Measurements from ENCODE around the gene FAM151A. TPM values are rescaled to one million over a fixed set of nuclear protein-coding genes. Genes with fewer than 3 reads are reported as not detected.
A peak's percentile ranks its signal among the peaks of the same experiment; 100 is the strongest.

Gene FAM151A
- polyA plus RNA-seq, 3 donors, result not detected

DNA sequence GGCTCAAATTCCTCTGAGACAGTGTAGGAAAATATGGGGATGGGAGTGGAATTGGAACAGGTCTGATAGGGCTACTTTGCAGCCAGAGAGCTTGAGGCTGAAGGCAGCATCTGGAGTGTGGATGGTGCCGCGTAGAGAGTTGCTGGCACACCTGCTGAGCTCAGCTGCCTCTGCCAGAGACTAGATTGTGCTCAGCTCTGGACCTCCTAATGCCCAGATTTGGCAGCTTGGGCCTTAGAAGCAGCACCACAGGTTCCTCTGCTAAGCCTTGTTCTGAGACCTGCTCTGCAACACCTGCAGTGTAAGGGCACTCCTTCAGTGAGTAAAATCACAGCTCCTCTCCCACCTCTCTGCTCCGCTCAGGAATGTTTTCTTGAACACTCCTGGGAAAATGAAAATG, 52.0 kb downstream of the FAM151A start:
- Histone ChIP-seq H4K20me1 (ENCODE audit: insufficient read depth, low read length) (no peaks in the 10 kb centered on the region), H3K27ac (ENCODE audit: low read depth in 1 of 2, low read length in 2 of 2) (no peak overlapping the region), H3K27me3 (ENCODE audit: control insufficient read depth in 2 of 2, insufficient read depth in 2 of 2, low read length in 2 of 2) (no peaks in the 10 kb centered on the region), H3K9ac (ENCODE audit: insufficient read depth, low read length, poor library complexity, severe bottlenecking) (peak overlapping the region; percentile 36), H3K79me2 (ENCODE audit: insufficient read depth, low read length) (no peaks in the 10 kb centered on the region), H3K4me1 (ENCODE audit: control insufficient read depth in 1 of 2, insufficient read depth in 2 of 2, low read length in 2 of 2) (peaks cover 24 to 26% of the 10 kb centered on the region in 2 donors), H3K36me3 (replicated peaks in 1 of 2; ENCODE audit: control insufficient read depth in 1 of 2, insufficient read depth in 2 of 2, low read length in 2 of 2) (no peaks in the 10 kb centered on the region), H2AFZ (ENCODE audit: insufficient read depth, low read depth, low read length, poor library complexity, severe bottlenecking) (no peak overlapping the region), H3K9me3 (replicated peaks in 1 of 2; ENCODE audit: control insufficient read depth in 1 of 2, insufficient read depth in 1 of 2, low read length in 2 of 2) (no peaks in the 10 kb centered on the region), H3K4me2 (replicated peaks; ENCODE audit: extremely low read depth, low read length, poor library complexity, severe bottlenecking) (no peak overlapping the region), H3K4me3 (replicated peaks in 1 of 3; ENCODE audit: low read depth in 2 of 3, low read length in 3 of 3) (no peak overlapping the region)
- Mint-ChIP-seq H3K4me3 (no peak overlapping the region), H3K4me1 (peaks cover 31% of the 10 kb centered on the region), H3K27ac (peak overlapping the region in 2 of 7 donors; percentile 21 to 38), H3K27me3 (ENCODE audit: low read depth in 3 of 3) (no peaks in the 10 kb centered on the region), H3K36me3 (peaks cover 0 to 2% of the 10 kb centered on the region in 2 donors), H3K9me3 (no peaks in the 10 kb centered on the region)
- 69% methylated on average over 2 of the region's 3 CpGs for WGBS (ENCODE audit: insufficient coverage)
- DNase-seq, result no peak
- TF ChIP-seq, protein P1, sequence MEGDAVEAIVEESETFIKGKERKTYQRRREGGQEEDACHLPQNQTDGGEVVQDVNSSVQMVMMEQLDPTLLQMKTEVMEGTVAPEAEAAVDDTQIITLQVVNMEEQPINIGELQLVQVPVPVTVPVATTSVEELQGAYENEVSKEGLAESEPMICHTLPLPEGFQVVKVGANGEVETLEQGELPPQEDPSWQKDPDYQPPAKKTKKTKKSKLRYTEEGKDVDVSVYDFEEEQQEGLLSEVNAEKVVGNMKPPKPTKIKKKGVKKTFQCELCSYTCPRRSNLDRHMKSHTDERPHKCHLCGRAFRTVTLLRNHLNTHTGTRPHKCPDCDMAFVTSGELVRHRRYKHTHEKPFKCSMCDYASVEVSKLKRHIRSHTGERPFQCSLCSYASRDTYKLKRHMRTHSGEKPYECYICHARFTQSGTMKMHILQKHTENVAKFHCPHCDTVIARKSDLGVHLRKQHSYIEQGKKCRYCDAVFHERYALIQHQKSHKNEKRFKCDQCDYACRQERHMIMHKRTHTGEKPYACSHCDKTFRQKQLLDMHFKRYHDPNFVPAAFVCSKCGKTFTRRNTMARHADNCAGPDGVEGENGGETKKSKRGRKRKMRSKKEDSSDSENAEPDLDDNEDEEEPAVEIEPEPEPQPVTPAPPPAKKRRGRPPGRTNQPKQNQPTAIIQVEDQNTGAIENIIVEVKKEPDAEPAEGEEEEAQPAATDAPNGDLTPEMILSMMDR (IDR thresholded peaks at IDR 0.05), result no peak
- intact Hi-C loops (cut with micrococcal nuclease), result no loop called here

DNA sequence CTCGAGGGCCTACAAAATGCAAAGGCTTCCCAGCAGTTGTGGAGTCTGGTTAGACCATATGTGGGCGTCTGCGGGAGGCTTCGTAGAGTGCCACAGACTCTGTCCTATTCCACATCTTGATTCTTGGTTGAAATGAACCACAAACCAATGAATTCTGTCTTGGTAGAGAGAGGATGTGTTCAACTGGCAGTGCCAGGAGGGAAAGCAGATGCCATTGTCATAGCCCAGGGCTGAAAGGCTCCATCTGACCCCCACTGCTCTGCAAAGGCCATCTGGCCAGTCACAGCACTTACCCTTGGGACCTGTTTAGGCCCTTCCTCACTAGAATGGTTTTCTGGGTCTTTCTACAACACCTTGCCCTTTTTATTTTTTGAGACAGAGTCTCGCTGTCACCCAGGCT, 53.2 kb downstream of the FAM151A start:
- no peak overlapping the region for H3K4me2 ChIP-seq (replicated peaks; ENCODE audit: extremely low read depth, low read length, poor library complexity, severe bottlenecking)
- Mint-ChIP-seq H3K36me3 (no peaks in the 10 kb centered on the region), H3K27ac (peak overlapping the region in 3 of 7 donors; percentile 2 to 38 (median 24)), H3K4me1 (peaks cover 31% of the 10 kb centered on the region), H3K9me3 (no peaks in the 10 kb centered on the region), H3K27me3 (ENCODE audit: low read depth in 3 of 3) (no peaks in the 10 kb centered on the region), H3K4me3 (no peak overlapping the region)
- no peaks in the 10 kb centered on the region for H4K20me1 ChIP-seq (ENCODE audit: insufficient read depth, low read length)
- no peak overlapping the region for H3K27ac ChIP-seq (ENCODE audit: low read depth in 1 of 2, low read length in 2 of 2)
- WGBS (ENCODE audit: insufficient coverage), result 92% methylated on average over 2 of the region's 5 CpGs
- H3K27me3 ChIP-seq (ENCODE audit: control insufficient read depth in 2 of 2, insufficient read depth in 2 of 2, low read length in 2 of 2), result no peaks in the 10 kb centered on the region
- H3K4me1 ChIP-seq (ENCODE audit: control insufficient read depth in 1 of 2, insufficient read depth in 2 of 2, low read length in 2 of 2), result peaks cover 24 to 26% of the 10 kb centered on the region in 2 donors
- H3K79me2 ChIP-seq (ENCODE audit: insufficient read depth, low read length), result no peaks in the 10 kb centered on the region
- H3K4me3 ChIP-seq (replicated peaks in 1 of 3; ENCODE audit: low read depth in 2 of 3, low read length in 3 of 3), result no peak overlapping the region
- intact Hi-C loops (cut with micrococcal nuclease), result no loop called here
- H2AFZ ChIP-seq (ENCODE audit: insufficient read depth, low read depth, low read length, poor library complexity, severe bottlenecking), result no peak overlapping the region
- TF ChIP-seq, protein P1 (IDR thresholded peaks at IDR 0.05), result no peak
- H3K9me3 ChIP-seq (replicated peaks in 1 of 2; ENCODE audit: control insufficient read depth in 1 of 2, insufficient read depth in 1 of 2, low read length in 2 of 2), result no peaks in the 10 kb centered on the region
- no peaks in the 10 kb centered on the region for H3K36me3 ChIP-seq (replicated peaks in 1 of 2; ENCODE audit: control insufficient read depth in 1 of 2, insufficient read depth in 2 of 2, low read length in 2 of 2)
- no peak for DNase-seq
- no peak overlapping the region for H3K9ac ChIP-seq (ENCODE audit: insufficient read depth, low read length, poor library complexity, severe bottlenecking)
